BJ (cell line): ENCODE measurements around the gene CELF2. TPM values are rescaled to one million over a fixed set of nuclear protein-coding genes. Genes with fewer than 3 reads are reported as not detected.
"Not testable (repeated sequence)": the region's sequence is repeated elsewhere in the genome, so short reads cannot be mapped to it uniquely, and the experiment has no call there.

Experiments used
- CTCF ChIA-PET: fragments of 350-600 bp; formaldehyde crosslinking; extraction: SDS; loops from one replicate; lab custom pipeline; 2021; ENCODE audit warnings: antibody characterized with exemption, inconsistent platforms; lab: Yijun Ruan, JAX
- POLR2A ChIA-PET: fragments of 300-600 bp; sonication (Branson Sonifier 250); formaldehyde crosslinking; extraction: SDS; loops from one replicate; lab custom pipeline; 2021; ENCODE audit warnings: antibody characterized with exemption; lab: Charles Lee
- DNase-seq: peaks from one replicate; pipeline ENCODE4 v3.0.0-alpha.2; 2011; ENCODE audit warnings: low read depth
- H3K27me3 ChIP-seq: 2 replicates; pipeline ENCODE4 v1.6.0; 2011; ENCODE audit warnings: low read length; ENCODE audit not compliant: control insufficient read depth, insufficient read depth
- H3K36me3 ChIP-seq: 2 replicates; pipeline ENCODE4 v1.5.1; 2011; ENCODE audit warnings: low read length; ENCODE audit not compliant: control insufficient read depth, insufficient read depth
- H3K4me3 ChIP-seq: 2 replicates; pipeline ENCODE4 v1.5.1; 2011; ENCODE audit warnings: low read depth, mild to moderate bottlenecking, control low read depth, low read length
- polyA plus RNA-seq: library from polyadenylated mRNA; depleted of rRNA; stranded (reverse); fragments of >200 nt; gene quantifications from 2 replicates; pipeline ENCODE4 v1.2.3, GENCODE V29; 2011
- TF ChIP-seq, protein P1 (sequence below): IDR thresholded peaks from 2 replicates; pipeline ENCODE4 v1.5.1; 2011; ENCODE audit warnings: low read depth, mild to moderate bottlenecking, control low read depth, inconsistent platforms, low read length, moderate library complexity; ENCODE audit not compliant: insufficient read depth

The CELF2 gene
- polyA plus RNA-seq, 1 experiment, result 8.8 TPM

DNA sequence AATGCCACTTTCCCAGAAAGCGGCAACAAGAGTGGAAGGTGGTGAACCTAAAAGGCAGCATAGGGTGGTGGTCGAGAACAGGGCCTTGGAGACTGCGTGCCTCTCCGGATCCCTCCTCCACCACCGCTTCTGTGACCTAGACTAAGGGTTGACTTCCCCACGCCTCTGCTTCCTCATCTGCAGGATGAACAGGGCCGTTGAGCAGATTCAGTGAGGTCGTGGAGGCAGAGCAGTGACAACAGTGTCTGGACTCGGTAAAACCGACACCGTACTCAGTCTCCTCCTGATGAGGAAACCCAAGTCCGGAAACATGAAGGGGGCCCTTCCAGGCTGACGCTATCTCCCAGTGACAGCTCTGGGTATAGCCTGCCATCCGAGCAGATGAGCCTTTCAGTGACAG lies 162.6 kb downstream of the CELF2 start:
- POLR2A ChIA-PET, result no interaction called here
- CTCF ChIA-PET, result no interaction called here
- no peak for DNase-seq
- Histone ChIP-seq H3K27me3 (no peaks in the 10 kb centered on the region), H3K4me3 (no peak overlapping the region), H3K36me3 (no peaks in the 10 kb centered on the region; the same call in 1 of the 2 replicates)
- TF ChIP-seq, protein P1, sequence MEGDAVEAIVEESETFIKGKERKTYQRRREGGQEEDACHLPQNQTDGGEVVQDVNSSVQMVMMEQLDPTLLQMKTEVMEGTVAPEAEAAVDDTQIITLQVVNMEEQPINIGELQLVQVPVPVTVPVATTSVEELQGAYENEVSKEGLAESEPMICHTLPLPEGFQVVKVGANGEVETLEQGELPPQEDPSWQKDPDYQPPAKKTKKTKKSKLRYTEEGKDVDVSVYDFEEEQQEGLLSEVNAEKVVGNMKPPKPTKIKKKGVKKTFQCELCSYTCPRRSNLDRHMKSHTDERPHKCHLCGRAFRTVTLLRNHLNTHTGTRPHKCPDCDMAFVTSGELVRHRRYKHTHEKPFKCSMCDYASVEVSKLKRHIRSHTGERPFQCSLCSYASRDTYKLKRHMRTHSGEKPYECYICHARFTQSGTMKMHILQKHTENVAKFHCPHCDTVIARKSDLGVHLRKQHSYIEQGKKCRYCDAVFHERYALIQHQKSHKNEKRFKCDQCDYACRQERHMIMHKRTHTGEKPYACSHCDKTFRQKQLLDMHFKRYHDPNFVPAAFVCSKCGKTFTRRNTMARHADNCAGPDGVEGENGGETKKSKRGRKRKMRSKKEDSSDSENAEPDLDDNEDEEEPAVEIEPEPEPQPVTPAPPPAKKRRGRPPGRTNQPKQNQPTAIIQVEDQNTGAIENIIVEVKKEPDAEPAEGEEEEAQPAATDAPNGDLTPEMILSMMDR, result no peak

DNA sequence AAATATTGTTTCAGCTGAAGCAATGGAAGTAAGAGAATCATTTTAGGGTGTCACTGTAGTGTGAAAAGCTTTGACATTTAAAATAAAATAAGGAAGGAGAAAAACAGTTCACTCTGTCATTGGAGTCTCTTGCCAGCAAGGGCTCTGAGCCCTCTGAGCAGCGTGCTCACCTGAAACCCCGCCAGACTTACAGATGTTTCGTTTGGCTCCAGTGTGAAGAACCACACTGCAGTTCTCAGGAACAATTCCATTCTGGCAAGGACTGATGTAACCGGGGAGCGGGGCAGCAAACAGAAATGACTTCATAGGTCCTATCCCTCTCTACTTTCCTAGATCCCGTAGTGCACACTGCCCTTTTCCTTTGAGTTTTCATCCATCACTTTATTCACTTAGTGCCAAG lies 164.3 kb downstream of the CELF2 start:
- POLR2A ChIA-PET, result no interaction called here
- TF ChIP-seq, protein P1, result no peak
- no peak for DNase-seq

DNA sequence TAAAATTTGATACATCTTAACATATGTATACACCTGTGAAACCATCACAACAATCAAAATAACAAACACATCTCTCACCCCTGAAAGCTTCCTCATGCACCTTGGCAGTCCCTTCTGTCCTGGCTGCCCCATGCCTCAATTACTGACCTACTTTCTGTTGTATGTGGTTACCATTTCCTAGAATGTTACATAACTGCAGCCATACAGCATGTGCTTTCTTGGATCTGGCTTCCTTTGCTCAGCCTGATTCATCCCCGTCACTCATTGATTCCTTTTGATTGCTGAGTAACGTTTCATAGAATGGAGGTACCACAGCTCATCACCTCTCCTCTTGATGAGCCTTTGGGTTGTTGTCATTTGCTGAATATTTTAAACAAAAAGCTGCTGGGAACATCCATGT lies 165.3 kb downstream of the CELF2 start:
- Histone ChIP-seq H3K36me3 (no peaks in the 10 kb centered on the region; the same call in 1 of the 2 replicates), H3K4me3 (no peak overlapping the region), H3K27me3 (no peaks in the 10 kb centered on the region)
- TF ChIP-seq, protein P1, result no peak
- DNase-seq, result no peak
- ChIA-PET POLR2A (no interaction called here), CTCF (no interaction called here)

More for the DNA sequence above, 164.3 kb downstream of the CELF2 start:
- no peaks in the 10 kb centered on the region; the same call in 1 of the 2 replicates for H3K36me3 ChIP-seq
- no peak overlapping the region for H3K4me3 ChIP-seq
- no peaks in the 10 kb centered on the region for H3K27me3 ChIP-seq
- CTCF ChIA-PET, result no interaction called here

DNA sequence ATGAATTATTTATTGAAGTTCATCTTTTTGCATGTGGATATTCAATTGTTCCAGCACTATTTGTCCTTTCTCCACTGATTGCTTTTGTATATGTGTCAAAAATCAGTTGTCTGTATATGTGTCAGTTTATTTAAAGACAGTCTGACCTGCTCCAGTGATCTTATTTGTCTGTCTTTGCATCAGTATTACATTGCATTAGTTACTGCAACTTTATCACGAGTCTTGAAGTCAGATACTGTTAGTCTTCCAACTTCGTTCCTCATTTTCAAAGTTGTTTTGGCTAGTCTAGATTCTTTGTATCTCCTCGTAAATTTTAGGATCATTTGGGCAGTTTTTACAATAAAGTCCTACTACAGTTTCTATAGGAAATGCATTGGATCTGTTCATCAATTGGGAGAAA lies 166.4 kb downstream of the CELF2 start:
- POLR2A ChIA-PET, result no interaction called here
- CTCF ChIA-PET, result no interaction called here
- TF ChIP-seq, protein P1, result no peak
- no peaks in the 10 kb centered on the region for H3K27me3 ChIP-seq
- DNase-seq, result no peak
- no peak overlapping the region for H3K4me3 ChIP-seq
- no peaks in the 10 kb centered on the region; the same call in 1 of the 2 replicates for H3K36me3 ChIP-seq

DNA sequence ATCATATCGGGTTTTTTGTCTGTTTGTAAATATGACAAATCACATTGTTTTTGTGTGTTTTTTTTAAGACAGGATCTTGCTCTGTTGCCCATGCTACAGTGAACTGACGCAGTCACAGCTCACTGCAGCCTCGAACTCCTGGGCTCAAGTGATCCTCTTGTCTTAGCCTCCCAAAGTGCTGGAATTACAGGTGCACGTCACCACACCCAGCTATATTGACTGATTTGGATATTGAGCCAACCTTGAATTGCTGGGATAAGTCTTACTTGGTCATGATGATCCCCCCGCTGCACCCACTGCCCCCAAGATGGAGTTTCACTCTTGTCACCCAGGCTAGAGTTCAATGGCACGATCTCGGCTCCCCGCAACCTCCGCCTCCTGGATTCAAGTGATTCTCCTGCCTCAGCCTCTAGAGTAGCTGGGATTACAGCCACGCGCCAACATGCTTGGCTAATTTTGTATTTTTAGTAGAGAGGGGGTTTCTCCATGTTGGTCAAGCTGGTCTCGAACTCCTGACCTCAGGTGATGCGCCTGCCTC lies 167.5 kb downstream of the CELF2 start:
- H3K27me3 ChIP-seq, H3K4me3 ChIP-seq, DNase-seq, H3K36me3 ChIP-seq, CTCF ChIA-PET, POLR2A ChIA-PET: not testable (repeated sequence)

DNA sequence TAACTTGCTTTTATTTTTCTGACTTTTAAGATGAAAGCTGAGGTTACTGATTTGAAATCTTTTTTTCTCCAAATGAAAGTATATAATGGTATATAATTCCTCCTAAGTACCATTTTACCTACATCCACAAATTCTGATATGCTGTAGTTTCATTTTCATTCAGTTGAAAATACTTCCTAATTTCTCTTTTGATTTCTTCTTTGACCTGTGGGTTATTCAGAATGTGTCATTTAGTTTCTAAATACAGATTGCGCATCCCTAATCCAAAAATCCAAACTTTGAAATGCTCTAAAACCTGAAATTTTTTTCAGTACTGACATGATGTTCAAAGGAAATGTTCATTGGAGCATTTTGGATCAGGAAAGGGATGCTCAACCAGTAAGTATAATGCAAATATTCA lies 168.7 kb downstream of the CELF2 start:
- CTCF ChIA-PET, result no interaction called here
- TF ChIP-seq, protein P1, result no peak
- POLR2A ChIA-PET, result no interaction called here
- DNase-seq, result no peak
- Histone ChIP-seq H3K36me3 (no peaks in the 10 kb centered on the region), H3K27me3 (no peaks in the 10 kb centered on the region), H3K4me3 (no peak overlapping the region)
